NCI-H1417 (cell line): ENCODE measurements around the gene FEZF2.

Experiments
- DNase-seq, 3 experiments: peaks; one replicate each; lab custom pipeline; 2025; lab: John Stamatoyannopoulos, UW

FEZF2 gene

GRCh38 chr3:62373714-62374333 is 474 bp upstream of the FEZF2 start:
- DNase-seq, result peak in 2 of 3 experiments; percentile 22 to 64

- peak in 2 of 3 experiments; percentile 42 to 54 for DNase-seq
Observed at GRCh38 chr3:62372621-62373041, 719 bp downstream of the FEZF2 start.

GRCh38 chr3:62371720-62372591 is 1.4 kb downstream of the FEZF2 start:
- DNase-seq, result peak in 2 of 3 experiments; percentile 40 to 42

DNA sequence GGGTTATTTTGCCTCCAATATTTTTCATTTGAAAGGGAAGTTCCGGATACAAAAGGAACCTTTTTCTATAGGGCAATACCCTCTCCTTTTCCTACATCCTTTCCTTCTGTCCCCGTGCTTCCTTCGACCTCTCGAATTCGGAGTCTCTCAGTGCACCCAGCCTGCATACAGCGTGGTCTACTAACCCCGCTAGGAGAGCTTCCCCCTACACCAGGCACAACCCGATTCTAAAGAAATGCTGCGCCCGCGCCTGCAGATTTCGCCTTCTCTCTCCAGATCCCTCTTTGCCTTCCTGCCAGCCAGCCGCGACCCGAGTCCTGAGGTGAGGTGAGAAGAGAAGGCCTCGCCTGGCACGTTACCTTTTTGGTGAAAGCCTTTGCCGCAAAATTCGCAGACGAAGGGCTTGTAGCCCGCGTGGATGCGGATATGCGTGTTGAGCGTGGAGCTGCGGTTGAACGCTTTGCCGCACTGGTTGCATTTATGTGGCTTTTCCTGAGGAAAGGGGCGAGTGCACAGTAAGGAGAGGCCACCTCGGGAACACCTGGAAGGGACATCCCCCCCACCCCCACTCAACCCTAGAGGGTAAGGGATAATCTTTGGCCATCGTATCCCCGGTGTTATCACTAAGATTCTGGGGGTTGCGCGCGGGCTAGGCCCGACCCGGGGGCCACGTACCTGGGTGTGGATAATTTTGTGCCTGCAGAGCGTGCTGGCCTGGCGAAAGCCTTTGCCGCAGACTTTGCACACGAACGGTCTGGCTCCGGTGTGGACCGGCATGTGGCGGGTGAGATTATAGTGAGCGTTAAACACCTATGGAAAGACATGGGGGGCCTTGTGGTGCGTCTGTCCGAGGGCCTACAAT is 2.3 kb downstream of the FEZF2 start:
- DNase-seq, result no peak

DNA sequence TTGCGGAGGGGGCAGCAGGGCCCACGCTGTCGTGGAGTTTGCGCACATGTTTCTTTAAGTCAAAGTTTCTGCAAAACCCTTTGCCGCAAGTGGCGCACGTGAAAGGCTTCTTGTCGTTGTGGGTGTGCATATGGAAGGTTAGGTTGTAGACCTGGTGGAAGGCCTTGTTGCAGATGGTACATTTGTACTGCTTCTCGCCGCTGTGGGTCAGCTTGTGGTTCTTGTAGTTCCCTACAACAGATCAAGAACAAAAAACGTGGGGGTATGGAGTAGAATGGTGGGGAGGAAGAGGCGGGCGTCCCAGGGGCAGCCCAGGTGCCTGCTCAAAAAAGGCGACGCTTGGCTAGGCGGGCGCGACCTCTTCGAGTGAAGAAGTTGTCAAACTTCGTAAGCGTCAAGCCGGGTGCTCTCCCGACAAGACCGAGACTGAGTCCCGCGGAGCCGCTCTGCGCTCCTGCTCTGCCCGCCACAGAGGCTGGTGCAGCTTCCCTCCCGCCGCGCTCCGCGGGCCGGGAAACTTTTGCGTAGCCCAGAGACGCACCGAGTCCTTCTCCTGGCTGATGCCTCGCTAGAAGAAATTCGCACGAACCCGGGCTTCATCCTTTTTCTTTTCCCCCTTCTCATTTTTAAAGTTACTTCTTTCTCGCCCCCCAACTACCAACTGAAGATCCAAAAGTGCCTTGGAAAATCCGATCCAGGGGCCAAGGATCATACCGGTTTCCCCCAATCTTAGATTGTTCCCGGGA is 3.1 kb downstream of the FEZF2 start:
- DNase-seq, result no peak

GRCh38 chr3:62369476-62369743 is 3.9 kb downstream of the FEZF2 start:
- DNase-seq, result no peak

- DNase-seq, result no peak
Observed at GRCh38 chr3:62368705-62369475, 4.5 kb downstream of the FEZF2 start.

DNA sequence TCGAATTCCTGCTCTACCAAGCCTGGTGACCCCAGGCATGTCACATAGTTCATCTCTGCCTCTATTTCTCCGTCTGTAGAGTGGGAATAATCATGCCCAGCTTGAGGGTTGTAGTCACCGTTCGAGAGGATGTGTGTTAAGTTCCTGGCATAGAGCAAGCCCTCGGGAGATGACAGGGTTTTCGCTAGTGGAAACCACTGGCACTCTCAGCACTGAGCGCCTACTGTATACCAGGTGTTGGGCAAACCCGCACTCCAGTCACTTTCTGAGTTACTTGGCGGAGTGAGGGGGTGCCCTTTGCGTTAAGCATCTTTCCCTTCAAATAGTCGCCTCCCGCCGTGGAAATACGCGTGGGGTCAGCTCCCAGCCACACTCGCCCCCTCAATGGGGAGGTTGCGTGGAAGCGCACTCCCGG is 5.1 kb downstream of the FEZF2 start:
- no peak for DNase-seq

DNA sequence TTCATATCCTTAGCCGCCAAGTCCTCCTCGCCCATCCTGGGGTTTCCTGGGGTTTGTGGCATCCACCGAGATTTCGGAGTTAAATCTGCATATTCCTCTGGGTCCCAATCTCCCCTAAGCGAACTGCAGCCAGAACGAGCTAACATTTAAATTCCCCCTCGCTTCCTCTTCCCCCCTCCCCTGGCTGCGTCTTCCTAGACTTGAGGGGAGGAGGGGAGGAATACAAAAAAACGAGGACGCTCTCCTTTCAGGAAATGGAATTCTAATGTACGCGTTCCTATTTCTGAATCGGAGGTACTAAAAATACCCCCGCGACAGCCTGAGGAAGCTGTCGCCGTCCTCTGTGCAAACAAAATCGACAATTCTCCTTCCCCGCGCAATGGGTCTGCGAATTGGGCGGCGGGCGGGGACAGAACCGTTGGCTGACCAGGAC is 5.6 kb downstream of the FEZF2 start:
- no peak for DNase-seq

GRCh38 chr3:62366126-62366484 is 7.2 kb downstream of the FEZF2 start:
- no peak for DNase-seq

DNA sequence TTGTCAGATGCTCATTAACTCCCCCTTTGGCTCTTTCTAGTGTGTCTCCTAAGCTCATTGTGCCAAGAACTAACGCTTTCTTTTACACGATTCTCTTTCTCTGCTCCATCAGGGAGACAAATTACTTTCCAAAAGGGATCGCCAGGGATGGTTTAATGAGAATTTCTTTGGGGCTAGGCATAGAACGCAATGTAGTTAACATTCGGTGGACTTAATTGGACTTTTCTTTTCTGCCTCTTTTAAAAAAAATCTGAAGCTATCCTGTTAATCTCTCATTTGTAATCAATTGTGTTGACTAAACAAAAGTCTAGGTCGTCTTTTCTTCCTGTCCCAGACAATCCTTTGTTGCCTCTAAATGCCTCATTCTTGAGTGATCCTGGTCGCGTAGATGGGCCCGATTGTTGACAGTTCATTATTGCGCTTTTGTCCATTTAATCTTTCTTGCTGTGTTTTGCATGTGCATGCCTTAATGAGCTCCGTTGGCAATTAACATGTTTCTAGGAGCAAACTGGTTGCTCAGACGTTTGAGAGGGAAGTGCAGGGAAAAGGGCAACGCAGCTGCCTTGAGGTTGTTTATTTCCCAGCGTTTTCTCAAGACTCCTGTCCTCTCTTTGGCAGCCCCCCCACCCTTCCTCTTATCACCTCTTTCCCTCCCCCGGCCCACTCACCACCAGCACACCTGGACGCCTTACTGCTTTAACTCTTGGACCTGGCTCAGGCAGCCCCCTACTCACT is 7.8 kb downstream of the FEZF2 start:
- no peak for DNase-seq

DNA sequence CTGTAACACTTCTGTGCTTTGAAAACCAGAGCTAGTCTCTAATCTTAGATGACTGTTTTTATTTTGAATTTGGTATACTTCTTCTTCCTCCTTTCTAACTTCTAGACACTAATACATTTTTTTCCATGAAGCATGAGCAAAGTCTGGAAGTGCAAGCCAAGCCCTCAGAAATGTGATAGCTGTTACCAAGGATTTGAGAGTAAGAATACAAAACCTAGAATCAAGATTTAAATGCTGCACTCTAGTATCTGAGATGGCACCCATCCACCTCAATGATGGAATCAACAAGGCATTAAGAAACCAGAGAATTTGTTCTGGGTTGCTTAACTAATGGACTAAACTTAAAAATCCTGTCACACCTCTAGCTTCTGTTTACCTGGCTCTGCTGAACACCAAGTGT is 9.2 kb downstream of the FEZF2 start:
- DNase-seq, result no peak

DNA sequence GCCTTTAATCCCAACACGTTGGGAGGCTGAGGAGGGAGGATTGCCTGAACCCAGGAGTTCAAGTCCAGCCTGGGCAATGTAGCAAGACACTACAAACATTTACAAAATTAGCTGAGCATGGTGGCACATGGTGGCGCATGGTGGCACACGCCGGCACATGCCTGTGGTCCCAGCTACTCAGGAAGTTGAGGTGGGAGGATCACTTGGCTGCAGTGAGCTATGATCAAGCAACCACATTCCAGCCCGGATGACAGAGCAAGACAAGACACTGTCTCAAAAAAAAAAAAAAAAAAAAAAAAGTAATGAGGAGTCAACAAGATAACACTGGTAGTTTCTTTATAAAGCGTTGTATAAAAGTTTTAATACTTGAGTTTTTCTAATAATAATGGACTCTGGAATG is 10.1 kb downstream of the FEZF2 start:
- DNase-seq, result no peak

DNA sequence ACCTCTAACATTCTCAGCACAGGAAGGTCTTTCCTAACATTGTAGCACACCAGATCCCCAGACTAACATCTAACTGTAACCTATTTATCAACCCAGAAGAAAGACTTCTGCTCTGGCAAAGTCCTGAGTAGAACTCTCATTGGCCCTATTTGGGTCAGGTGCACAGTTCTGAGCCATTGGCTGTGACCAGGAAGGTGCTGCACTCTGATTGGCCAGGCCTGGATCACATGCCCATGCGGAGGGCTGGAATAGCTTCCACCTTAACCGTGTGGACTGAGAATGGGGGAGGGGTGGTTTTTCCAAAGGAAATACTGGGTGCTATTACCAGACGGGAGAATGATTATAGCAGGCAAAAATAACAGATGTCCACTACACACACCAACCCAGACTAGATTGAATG is 11.5 kb downstream of the FEZF2 start:
- no peak for DNase-seq

- DNase-seq, result no peak
Observed at GRCh38 chr3:62361261-62361660, 12.1 kb downstream of the FEZF2 start.

DNA sequence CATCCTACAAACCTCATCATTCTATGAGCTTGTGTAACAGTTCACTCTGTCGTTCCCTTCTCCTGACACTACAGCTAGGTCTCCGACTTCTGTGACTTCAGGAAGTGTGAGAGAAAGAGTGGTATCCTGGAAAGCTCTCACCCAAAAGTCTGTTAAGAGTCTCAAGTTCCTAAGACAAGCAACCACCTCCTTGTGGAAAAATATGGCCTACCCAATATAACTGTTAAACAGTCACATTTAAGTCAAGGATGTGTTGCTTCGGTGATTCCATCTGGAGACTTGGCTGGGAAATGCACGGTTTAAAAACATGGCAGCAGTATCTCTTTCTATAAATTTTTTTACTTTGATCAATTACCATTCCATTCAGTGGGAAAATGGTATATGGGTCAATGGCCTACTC is 13.8 kb downstream of the FEZF2 start:
- no peak for DNase-seq

GRCh38 chr3:62356356-62356755 is 17.0 kb downstream of the FEZF2 start:
- no peak for DNase-seq

DNA sequence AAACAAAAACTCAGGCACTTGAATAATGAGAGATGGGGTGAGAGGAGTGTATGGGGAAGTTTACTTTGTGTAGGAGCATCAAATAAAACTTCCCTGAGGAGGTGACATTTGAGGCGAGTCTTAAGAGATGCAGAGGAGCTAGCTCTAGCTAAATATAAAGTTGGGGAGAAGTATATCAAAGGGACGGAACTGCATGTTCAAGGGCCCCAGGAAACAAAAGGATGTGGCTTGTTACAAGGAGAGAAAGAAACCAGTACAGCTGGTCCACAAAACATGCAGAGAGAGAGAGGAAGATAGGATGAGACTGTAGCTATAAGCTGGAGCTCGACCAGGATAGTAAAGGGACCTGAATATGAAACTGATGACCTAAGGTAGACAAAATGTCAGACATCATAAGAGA is 17.6 kb downstream of the FEZF2 start:
- no peak for DNase-seq

DNA sequence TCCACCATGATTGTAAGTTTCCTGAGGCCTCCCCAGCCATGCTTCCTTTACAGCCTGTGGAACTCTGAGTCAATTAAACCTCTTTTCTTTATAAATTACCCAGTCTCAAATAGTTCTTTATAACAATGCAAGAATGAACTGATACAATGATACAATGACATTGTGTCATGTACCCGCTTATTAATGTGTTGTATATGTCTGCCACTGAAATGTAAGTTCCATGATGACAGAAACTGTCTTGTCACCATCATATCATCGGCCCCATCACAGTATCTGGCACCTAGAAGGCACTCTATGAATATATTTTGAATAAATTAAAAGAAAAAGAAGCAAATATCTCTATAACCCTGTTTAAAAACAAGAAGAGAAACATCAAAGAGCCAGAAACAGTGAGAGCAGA is 29.6 kb downstream of the FEZF2 start:
- DNase-seq, result no peak

- DNase-seq, result no peak
Observed at GRCh38 chr3:62335196-62335595, 38.2 kb downstream of the FEZF2 start.

GRCh38 chr3:62332835-62333244 is 40.5 kb downstream of the FEZF2 start:
- DNase-seq, result peak in 1 of 3 experiments; percentile 32
